Mucosa of descending colon (tissue), 3 donors: ENCODE results near the gene PSMB10. TPM values are rescaled to one million over a fixed set of nuclear protein-coding genes. Genes with fewer than 3 reads are reported as not detected.

Source experiments
- ATAC-seq: fragments of 200-7000 bp; cut with Tn5 transposase; one replicate; pipeline ENCODE4 v1.9.1; 2020; ENCODE audit warnings: mild to moderate bottlenecking, moderate library complexity
- DNase-seq, 3 donors: peaks; one replicate each; pipeline ENCODE4 v3.0.0-alpha.2; 2020
- H3K36me3 ChIP-seq: fragments of 200-600 bp; one replicate; pipeline ENCODE4 v1.8.0; 2021; ENCODE audit warnings: low read depth, mild to moderate bottlenecking
- H3K4me1 ChIP-seq: fragments of 200-600 bp; one replicate; pipeline ENCODE4 v1.8.0; 2021; ENCODE audit warnings: low read depth, mild to moderate bottlenecking
- H3K4me3 ChIP-seq: fragments of 200-600 bp; one replicate; pipeline ENCODE4 v1.8.0; 2021; ENCODE audit warnings: mild to moderate bottlenecking
- H3K9me3 ChIP-seq: fragments of 200-600 bp; one replicate; pipeline ENCODE4 v1.8.0; 2021; ENCODE audit warnings: mild to moderate bottlenecking
- intact Hi-C, 2 donors: fragments of 100-400 bp; cut with DNase I in 1 of 2; cut with micrococcal nuclease in 1 of 2; formaldehyde crosslinking; loops; one replicate each; pipeline versions ENCODE4 v1.11.0 to v1.11.1; 2022; cut with DNase I, micrococcal nuclease
- total RNA-seq, 3 donors: library from RNA; stranded (reverse); fragmentation: NEBNext Ultra II Directional in 2 of 3; extraction: Animal tissue kit (Norgen Biotek cat#: 25700) in 2 of 3; gene quantifications; one replicate each; pipeline versions ENCODE4 v1.2.1 to v1.2.4, GENCODE V29; 2021 to 2023
- TF ChIP-seq, protein P1 (sequence below): fragments of 200-600 bp; IDR thresholded peaks from one replicate; pipeline ENCODE4 v1.8.0; 2022; ENCODE audit warnings: antibody characterized with exemption, mild to moderate bottlenecking
- donor health status: DM: no; HTN: no; CAD: no; lungs with moderate emphysema.
- donor health status: DM: no; HTN: no; CAD: no.
- donor health status: DM: no; HTN: yes; CAD: no.

PSMB10 gene
- total RNA-seq, 3 donors from 2014 or later = 96.9 to 175 (median 139) TPM

DNA sequence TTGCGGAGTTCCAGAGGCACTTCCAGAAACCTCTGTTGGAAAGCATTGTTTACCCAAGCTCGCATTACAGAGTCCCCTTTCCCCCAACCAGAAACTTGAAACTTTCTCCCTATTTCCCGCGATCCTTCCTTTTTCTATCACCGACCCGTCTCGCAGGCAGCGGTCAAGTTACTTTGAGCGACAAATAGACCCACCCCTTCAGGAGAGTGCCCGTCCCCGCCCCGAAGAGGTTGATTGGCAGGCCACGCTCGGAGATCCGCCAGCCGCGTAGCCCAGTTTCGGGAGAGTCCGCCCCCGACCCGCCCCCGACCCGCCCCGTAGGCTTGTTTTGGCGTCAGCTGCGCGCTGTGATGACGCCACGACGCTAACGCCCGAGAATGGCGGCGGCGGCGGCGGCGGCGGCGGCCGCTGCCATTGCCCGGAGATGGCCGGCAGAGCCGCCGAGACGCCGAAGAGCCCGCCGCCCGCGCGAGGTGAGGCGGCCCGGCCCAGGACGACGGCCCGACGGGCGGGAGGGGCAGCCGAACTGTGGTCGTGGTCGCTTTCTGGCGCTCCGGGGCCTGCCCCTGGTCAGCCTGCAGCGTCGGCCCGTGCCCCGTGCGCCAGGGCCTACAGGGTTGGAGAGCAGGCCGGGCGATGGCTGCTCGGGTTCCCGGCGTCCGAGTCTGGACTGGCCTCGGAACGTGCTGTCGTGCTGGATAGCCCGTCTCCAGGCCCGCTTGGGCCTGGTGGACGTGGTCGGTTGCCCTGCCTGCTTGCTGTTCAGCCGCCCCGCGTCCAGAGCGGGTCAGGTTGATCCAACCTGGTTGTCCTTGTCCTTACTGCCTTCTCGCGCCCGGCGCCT is 43.5 kb downstream of the PSMB10 start, which contains the start of gene PSKH1:
Gene PSKH1 (plus strand): TSS at position 356 of the 844 bp plus-strand sequence. CDS start 15,496 bp downstream, outside the sequence.
- H3K9me3 ChIP-seq = no peaks in the 10 kb centered on the region
- ATAC-seq (peak; percentile 96), DNase-seq (peak; percentile 97 to 98 (median 98))
- no peaks in the 10 kb centered on the region for H3K36me3 ChIP-seq
- peaks cover 33% of the 10 kb centered on the region for H3K4me1 ChIP-seq
- TF ChIP-seq, protein P1, sequence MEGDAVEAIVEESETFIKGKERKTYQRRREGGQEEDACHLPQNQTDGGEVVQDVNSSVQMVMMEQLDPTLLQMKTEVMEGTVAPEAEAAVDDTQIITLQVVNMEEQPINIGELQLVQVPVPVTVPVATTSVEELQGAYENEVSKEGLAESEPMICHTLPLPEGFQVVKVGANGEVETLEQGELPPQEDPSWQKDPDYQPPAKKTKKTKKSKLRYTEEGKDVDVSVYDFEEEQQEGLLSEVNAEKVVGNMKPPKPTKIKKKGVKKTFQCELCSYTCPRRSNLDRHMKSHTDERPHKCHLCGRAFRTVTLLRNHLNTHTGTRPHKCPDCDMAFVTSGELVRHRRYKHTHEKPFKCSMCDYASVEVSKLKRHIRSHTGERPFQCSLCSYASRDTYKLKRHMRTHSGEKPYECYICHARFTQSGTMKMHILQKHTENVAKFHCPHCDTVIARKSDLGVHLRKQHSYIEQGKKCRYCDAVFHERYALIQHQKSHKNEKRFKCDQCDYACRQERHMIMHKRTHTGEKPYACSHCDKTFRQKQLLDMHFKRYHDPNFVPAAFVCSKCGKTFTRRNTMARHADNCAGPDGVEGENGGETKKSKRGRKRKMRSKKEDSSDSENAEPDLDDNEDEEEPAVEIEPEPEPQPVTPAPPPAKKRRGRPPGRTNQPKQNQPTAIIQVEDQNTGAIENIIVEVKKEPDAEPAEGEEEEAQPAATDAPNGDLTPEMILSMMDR = no peak
- intact Hi-C loops = no loop called here
- peak within 1 kb of the TSS; percentile 93 for H3K4me3 ChIP-seq

DNA sequence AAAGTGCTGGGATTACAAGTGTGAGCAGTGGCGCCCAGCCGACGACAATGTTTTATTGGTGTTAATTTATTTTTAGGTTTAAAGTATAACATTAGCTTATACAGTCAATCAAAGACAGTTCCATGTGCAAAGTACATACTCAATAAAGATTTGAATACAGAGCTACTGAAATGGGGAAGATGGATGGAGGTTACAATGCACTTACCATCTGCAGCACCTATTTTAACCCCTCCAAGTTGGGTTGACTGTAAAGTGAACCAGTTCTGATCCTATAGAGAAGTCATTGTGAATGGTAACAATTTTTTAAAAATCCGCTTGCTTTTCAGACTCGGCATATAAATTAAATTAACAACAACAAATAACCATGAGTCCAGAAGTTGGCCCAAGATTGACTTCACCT is 44.3 kb downstream of the PSMB10 start:
- TF ChIP-seq, protein P1 = no peak
- intact Hi-C loops = no loop called here
- DNase-seq (no peak), ATAC-seq (no peak)
- no peak overlapping the region for H3K4me3 ChIP-seq
- no peaks in the 10 kb centered on the region for H3K36me3 ChIP-seq
- no peaks in the 10 kb centered on the region for H3K9me3 ChIP-seq
- peaks cover 26% of the 10 kb centered on the region for H3K4me1 ChIP-seq

DNA sequence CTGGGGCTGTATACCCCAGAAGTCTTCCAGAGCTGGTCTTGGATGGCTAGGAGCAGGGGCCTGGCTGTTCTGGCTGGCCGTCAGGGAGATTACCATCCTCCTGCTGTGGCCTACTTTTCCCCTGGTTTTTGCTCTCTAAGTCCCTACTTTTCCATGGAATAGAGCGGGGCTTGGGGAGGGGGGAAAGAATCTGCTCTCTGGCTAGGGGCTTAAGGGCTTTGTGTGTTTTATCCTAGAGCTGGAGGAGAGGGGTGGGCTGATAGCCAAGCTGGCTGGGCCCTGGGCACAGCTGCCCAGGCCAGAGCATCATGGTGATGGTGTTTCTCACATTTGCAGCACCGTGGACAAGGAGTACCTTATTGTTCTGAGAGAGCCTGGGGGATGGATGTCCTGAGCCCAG is 48.3 kb downstream of the PSMB10 start:
- intact Hi-C loops = loop anchor here in 1 of 2 donors (10.0 kb wide), 1 partner anchor 46 kb away; the partner anchor contains the start of genes CTRL and PSMB10
- TF ChIP-seq, protein P1 = no peak
- no peaks in the 10 kb centered on the region for H3K36me3 ChIP-seq
- H3K4me3 ChIP-seq = no peak overlapping the region
- DNase-seq (no peak), ATAC-seq (no peak)
- no peaks in the 10 kb centered on the region for H3K9me3 ChIP-seq
- peaks cover 7% of the 10 kb centered on the region for H3K4me1 ChIP-seq

DNA sequence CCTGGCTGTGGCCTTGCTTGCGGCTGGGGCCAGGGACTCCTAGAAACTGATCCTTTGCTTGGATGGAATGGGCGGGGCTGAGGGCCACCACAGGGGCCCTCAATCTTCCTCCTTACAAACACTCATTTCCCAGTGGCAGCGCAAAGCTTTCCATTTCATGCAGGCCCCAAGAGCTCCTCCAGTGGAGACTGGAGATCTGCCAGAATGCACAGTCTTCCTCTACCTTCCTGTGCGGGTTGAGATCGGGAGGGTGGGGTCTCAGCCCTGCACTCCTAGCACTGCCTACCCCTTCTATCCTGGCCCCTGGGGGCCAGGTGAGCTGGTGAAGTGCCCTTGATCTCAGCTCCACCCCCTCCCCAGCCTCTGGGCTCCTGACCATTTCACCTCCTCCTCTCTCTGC is 50.3 kb downstream of the PSMB10 start:
- intact Hi-C loops = loop anchor here in 1 of 2 donors (10.0 kb wide), 1 partner anchor 48 kb away; the partner anchor contains the start of genes CTRL and PSMB10
- no peaks in the 10 kb centered on the region for H3K36me3 ChIP-seq
- ATAC-seq = no peak

DNA sequence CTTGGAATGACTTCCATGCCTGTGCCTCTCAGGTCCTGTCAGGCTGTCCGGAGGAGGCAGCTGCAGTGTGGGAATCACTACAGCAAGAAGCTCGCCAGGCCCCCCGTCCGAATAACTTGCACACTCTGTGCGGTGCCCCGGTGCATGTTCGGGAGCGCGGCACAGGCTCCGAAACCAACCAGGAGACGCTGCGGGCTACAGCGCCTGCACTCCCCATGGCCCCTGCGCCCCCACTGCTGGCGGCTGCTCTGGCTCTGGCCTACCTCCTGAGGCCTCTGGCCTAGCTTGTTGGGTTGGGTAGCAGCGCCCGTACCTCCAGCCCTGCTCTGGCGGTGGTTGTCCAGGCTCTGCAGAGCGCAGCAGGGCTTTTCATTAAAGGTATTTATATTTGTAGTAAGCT is 50.7 kb downstream of the PSMB10 start:
- Histone ChIP-seq H3K36me3 (no peaks in the 10 kb centered on the region), H3K4me3 (no peak overlapping the region), H3K4me1 (no peaks in the 10 kb centered on the region), H3K9me3 (no peaks in the 10 kb centered on the region)
- intact Hi-C loops = loop anchor here in 1 of 2 donors (10.0 kb wide), 1 partner anchor 49 kb away; the partner anchor contains the start of genes CTRL and PSMB10
- DNase-seq = no peak
- ATAC-seq = no peak
- TF ChIP-seq, protein P1 = no peak

More for the DNA sequence above, 50.3 kb downstream of the PSMB10 start:
- TF ChIP-seq, protein P1 = no peak
- DNase-seq = no peak
- no peak overlapping the region for H3K4me3 ChIP-seq
- H3K9me3 ChIP-seq = no peaks in the 10 kb centered on the region
- no peaks in the 10 kb centered on the region for H3K4me1 ChIP-seq
